Smooth muscle cell (in vitro differentiated cells): ENCODE data around the gene KCNQ1. TPM values are rescaled to one million over a fixed set of nuclear protein-coding genes. Genes with fewer than 3 reads are reported as not detected.

Experiments used
- DNase-seq: peaks from one replicate; lab custom pipeline; 2025; ENCODE audit not compliant: unreplicated experiment; lab: John Stamatoyannopoulos, UW
- H2AFZ ChIP-seq: fragments of 200-600 bp; sonication (generic); 2 replicates; pipeline ENCODE4 v1.6.0; 2016; ENCODE audit warnings: antibody characterized with exemption, low read depth, mild to moderate bottlenecking
- H3F3A ChIP-seq: fragments of 200-600 bp; sonication (generic); 2 replicates; pipeline ENCODE4 v1.6.0; 2017; ENCODE audit warnings: antibody characterized with exemption, low read depth
- H3K27ac ChIP-seq: fragments of 200-600 bp; sonication (generic); 2 replicates; pipeline ENCODE4 v1.5.1; 2016; ENCODE audit warnings: low read depth, mild to moderate bottlenecking
- H3K27me3 ChIP-seq: fragments of 200-600 bp; sonication (generic); 2 replicates; pipeline ENCODE4 v1.6.1; 2016; ENCODE audit warnings: low read depth, mild to moderate bottlenecking
- H3K36me3 ChIP-seq: fragments of 200-600 bp; sonication (generic); 2 replicates; pipeline ENCODE4 v1.5.1; 2016; ENCODE audit warnings: low read depth
- H3K4me1 ChIP-seq: fragments of 200-600 bp; sonication (generic); 2 replicates; pipeline ENCODE4 v1.5.1; 2016; ENCODE audit warnings: low read depth
- H3K4me2 ChIP-seq: fragments of 200-600 bp; sonication (generic); 2 replicates; pipeline ENCODE4 v1.6.0; 2016; ENCODE audit warnings: mild to moderate bottlenecking
- H3K4me3 ChIP-seq: fragments of 200-600 bp; sonication (generic); 2 replicates; pipeline ENCODE4 v1.5.1; 2016; ENCODE audit warnings: mild to moderate bottlenecking
- H3K79me2 ChIP-seq: fragments of 200-600 bp; sonication (generic); 2 replicates; pipeline ENCODE4 v1.6.0; 2016; ENCODE audit warnings: low read depth, mild to moderate bottlenecking
- H3K9ac ChIP-seq: fragments of 200-600 bp; sonication (generic); 2 replicates; pipeline ENCODE4 v1.6.0; 2016; ENCODE audit warnings: low read depth
- H3K9me3 ChIP-seq: fragments of 200-600 bp; sonication (generic); replicated peaks from 2 replicates; pipeline ENCODE4 v1.5.1; 2016; ENCODE audit warnings: low read depth
- H4K20me1 ChIP-seq: fragments of 200-600 bp; sonication (generic); 2 replicates; pipeline ENCODE4 v1.6.0; 2016; ENCODE audit warnings: low read depth
- WGBS: methylation state at CpG from one replicate; pipeline ENCODE4 v1.1.7; 2016; ENCODE audit warnings: low lambda C conversion rate; 5-methylcytosine and 5-hydroxymethylcytosine counted together
- polyA plus RNA-seq: library from polyadenylated mRNA; unstranded; fragments of >200 nt; fragmentation: Nextera tagmentation; extraction: Ambion mirVana; gene quantifications from 2 replicates; pipeline ENCODE4 v1.2.1, GENCODE V29; 2016
- total RNA-seq: library from RNA; depleted of rRNA; stranded (reverse); fragments of >200 nt; gene quantifications from 2 replicates; pipeline ENCODE4 v1.2.3, GENCODE V29; 2014
- TF ChIP-seq, protein P1 (sequence below): fragments of 200-600 bp; sonication (generic); IDR thresholded peaks from 2 replicates; pipeline ENCODE4 v1.5.1; 2017; ENCODE audit warnings: borderline replicate concordance, mild to moderate bottlenecking, antibody characterized with exemption; ENCODE audit not compliant: insufficient read depth, poor library complexity, severe bottlenecking

KCNQ1 gene
- total and polyA plus RNA-seq, 2 experiments from 2014 or later = 1.3 to 2.3 TPM

DNA sequence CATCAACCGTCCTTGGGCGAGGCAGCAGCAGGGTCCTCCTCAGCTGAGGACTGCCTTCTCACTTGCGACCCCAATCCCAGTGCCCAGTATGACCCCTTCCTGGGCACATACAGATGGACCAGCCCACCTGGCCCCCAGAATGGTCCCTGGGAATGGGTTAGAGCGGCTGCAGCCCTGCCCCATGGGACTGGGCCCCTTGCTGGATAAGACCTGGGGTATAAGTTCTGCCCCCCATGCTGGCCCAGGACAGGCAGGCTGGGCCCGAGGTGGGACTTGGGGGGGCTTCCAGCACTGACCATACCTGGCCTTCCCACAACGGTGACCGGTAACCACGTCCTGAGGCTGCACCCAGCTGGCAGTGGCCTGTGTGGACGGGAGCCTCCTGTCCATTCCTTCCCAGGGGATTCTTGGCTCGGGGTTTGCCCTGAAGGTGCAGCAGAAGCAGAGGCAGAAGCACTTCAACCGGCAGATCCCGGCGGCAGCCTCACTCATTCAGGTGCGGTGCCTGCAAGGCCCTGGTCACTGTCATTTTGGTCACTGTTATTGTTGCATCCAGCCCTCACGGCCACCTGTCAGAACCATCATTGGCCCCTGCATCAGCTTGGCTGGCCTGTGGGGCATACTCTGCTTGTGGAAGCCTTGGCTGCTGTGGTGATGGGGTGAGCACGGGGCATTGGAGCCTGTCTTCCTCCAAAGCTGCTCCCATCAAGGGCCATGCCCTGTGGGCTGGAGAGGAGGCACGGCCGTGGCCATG is 140.2 kb downstream of the KCNQ1 start:
- no peaks in the 10 kb centered on the region for H3F3A ChIP-seq
- whole genome bisulfite sequencing = 92% methylated on average over 18 of the region's 18 CpGs
- H3K27ac ChIP-seq = no peak overlapping the region
- H2AFZ ChIP-seq = no peak overlapping the region
- no peak overlapping the region for H3K4me3 ChIP-seq
- no peaks in the 10 kb centered on the region for H4K20me1 ChIP-seq
- no peak overlapping the region for H3K4me2 ChIP-seq
- no peaks in the 10 kb centered on the region for H3K27me3 ChIP-seq
- no peak for DNase-seq
- H3K36me3 ChIP-seq = no peaks in the 10 kb centered on the region
- no peaks in the 10 kb centered on the region for H3K4me1 ChIP-seq
- TF ChIP-seq, protein P1, sequence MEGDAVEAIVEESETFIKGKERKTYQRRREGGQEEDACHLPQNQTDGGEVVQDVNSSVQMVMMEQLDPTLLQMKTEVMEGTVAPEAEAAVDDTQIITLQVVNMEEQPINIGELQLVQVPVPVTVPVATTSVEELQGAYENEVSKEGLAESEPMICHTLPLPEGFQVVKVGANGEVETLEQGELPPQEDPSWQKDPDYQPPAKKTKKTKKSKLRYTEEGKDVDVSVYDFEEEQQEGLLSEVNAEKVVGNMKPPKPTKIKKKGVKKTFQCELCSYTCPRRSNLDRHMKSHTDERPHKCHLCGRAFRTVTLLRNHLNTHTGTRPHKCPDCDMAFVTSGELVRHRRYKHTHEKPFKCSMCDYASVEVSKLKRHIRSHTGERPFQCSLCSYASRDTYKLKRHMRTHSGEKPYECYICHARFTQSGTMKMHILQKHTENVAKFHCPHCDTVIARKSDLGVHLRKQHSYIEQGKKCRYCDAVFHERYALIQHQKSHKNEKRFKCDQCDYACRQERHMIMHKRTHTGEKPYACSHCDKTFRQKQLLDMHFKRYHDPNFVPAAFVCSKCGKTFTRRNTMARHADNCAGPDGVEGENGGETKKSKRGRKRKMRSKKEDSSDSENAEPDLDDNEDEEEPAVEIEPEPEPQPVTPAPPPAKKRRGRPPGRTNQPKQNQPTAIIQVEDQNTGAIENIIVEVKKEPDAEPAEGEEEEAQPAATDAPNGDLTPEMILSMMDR = no peak
- no peaks in the 10 kb centered on the region for H3K79me2 ChIP-seq
- no peak overlapping the region for H3K9ac ChIP-seq
- no peaks in the 10 kb centered on the region for H3K9me3 ChIP-seq

DNA sequence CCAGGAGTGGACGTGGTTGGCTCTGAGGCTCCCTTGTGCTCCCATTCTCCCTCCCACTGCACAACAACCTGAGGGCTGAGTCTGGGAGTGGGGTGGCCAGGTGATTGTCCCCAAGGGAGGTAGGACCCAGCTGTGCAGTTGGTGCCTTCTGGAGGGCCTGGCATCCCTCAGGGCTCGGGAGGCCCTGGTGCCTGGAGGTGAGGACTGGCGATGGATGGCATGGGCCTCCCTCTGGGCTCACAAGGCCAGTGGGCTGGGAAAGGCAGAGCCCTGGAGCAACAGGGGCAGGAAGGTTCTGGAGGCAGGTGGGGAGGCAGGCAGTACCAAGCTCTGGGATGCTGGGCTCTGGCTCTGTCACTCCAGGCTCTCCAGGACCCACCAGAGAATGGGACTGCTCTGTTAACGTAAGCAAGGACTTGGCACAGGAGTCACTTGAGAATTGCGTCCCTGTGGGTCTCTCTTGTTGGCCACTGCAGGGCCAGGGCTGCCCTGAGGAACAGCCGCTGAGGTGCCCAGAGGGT is 140.8 kb downstream of the KCNQ1 start:
- H3K9ac ChIP-seq = no peak overlapping the region
- H3K9me3 ChIP-seq = no peaks in the 10 kb centered on the region
- no peak overlapping the region for H3K27ac ChIP-seq
- H3K79me2 ChIP-seq = no peaks in the 10 kb centered on the region
- 91% methylated on average over 6 of the region's 6 CpGs for WGBS
- H3K36me3 ChIP-seq = no peaks in the 10 kb centered on the region
- no peaks in the 10 kb centered on the region for H3K4me1 ChIP-seq
- TF ChIP-seq, protein P1 = no peak
- H4K20me1 ChIP-seq = no peaks in the 10 kb centered on the region
- no peak for DNase-seq
- no peak overlapping the region for H2AFZ ChIP-seq
- H3F3A ChIP-seq = no peaks in the 10 kb centered on the region
- H3K4me3 ChIP-seq = no peak overlapping the region
- no peak overlapping the region for H3K4me2 ChIP-seq
- H3K27me3 ChIP-seq = no peaks in the 10 kb centered on the region

DNA sequence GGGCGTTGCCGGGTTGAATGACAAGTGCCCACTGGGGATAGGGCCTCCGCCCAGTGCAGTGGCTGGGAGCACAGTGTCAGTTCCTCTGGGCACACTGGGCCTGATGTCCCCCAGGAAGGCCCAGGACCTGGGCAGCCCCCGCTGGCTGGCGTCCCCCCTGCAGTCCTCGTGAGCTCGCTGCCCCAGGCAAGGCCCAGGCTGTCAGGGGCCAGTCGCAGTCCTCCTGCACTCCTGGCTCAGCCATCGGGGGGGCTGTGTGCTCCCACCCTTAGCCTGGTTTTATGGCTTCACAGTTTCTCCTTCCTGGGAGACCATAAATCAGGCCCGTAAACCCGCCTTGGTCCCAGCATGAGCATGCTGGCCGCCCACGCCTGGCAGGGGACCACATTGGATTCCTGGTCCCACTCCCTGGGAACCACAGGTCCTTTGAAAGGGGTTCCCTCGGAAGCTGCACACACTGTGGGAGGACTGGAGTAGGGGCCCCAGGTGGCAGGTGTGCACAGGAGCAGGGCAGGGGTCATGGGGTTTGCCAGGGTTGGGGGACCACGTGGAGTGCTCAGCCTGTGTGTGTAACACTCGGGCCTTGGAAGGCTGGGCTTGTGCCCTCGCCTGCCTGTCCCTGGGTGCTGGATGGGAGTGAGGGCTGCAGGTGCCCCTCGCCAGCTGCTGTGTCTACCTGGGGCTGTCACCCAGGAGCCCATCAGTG is 141.4 kb downstream of the KCNQ1 start:
- TF ChIP-seq, protein P1 = no peak
- DNase-seq = no peak
- 80% methylated on average over 18 of the region's 18 CpGs for WGBS

More for the DNA sequence above, 141.4 kb downstream of the KCNQ1 start:
- Histone ChIP-seq H3K4me3 (no peak overlapping the region), H4K20me1 (no peaks in the 10 kb centered on the region), H3K9me3 (no peaks in the 10 kb centered on the region), H3K27me3 (no peaks in the 10 kb centered on the region), H3K27ac (no peak overlapping the region), H3K4me2 (no peak overlapping the region), H3K4me1 (no peaks in the 10 kb centered on the region), H3F3A (no peaks in the 10 kb centered on the region), H3K79me2 (no peaks in the 10 kb centered on the region), H3K36me3 (no peaks in the 10 kb centered on the region), H3K9ac (no peak overlapping the region), H2AFZ (no peak overlapping the region)
